Mucosa of gallbladder (tissue), 1 donor: ENCODE results near the gene EPN2. TPM values are rescaled to one million over a fixed set of nuclear protein-coding genes. Genes with fewer than 3 reads are reported as not detected.
A peak's percentile ranks its signal among the peaks of the same experiment; 100 is the strongest.
"Not testable (repeated sequence)": the region's sequence is repeated elsewhere in the genome, so short reads cannot be mapped to it uniquely, and the experiment has no call there.

Experiments
- DNase-seq: peaks from one replicate; pipeline ENCODE4 v3.0.0-alpha.2; 2020; ENCODE audit warnings: low spot score
- total RNA-seq: library from RNA; stranded (reverse); gene quantifications from one replicate; pipeline ENCODE4 v1.2.1, GENCODE V29; 2021
- donor health status: DM: no; HTN: no; CAD: no.

The EPN2 gene
- total RNA-seq: 47.0 TPM

DNA sequence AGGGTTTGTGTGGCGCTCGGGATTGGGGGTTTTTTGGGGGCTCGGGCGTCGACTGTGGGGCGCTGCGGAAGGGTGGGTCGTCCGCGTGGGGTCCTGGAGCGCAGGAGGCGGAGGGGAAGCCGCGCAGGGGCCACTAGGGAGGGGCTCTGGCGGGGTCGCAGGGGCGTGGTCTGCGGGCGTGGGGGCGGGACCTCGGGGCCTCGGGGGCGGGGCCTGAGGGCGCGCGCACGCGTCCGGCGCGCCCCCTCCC is at the start of gene EPN2:
TSS of gene EPN2 (plus strand) at position 228 of the 250 bp plus-strand sequence. CDS start 45,754 bp downstream, outside the sequence.
- DNase-seq: peak; percentile 60

DNA sequence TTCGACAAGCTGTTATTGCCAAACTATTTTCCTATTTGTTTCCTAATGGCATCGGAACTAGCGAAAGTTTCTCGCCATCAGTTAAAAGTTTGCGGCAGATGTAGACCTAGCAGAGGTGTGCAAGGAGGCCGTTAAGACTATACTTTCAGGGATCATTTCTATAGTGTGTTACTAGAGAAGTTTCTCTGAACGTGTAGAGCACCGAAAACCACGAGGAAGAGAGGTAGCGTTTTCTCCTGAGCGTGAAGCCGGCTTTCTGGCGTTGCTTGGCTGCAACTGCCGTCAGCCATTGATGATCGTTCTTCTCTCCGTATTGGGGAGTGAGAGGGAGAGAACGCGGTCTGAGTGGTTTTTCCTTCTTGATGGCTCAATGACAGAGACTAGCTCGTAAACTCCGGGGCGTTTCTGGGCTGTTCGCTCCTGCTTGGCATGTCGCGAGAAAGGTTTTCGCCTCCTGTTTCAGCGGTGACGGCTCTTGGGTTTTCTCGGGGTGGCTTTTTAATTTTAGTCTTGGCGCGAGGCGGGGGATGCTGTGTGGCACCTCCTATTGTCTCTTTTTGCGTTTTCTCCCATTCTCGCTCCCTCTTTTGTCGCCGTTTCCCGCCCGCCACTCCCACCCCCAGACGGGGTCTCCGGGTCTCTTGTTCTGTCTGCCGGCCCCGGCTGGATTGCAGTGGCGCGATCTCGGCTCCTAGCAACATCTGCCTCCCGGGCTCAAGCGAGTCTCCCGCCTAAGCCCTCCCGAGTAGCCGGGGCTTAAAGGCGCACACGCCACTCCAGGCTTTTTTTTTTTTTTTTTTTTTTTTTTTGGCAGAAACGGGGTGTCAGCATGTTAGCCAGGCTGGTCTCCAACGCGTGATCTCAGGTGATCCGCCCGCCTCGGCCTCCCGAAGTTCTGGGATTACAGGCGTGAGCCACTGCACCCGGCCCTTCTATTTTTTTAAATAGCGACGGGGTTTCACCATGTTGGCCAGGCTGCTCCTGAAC is 49.0 kb upstream of the EPN2 start:
- not testable (repeated sequence) for DNase-seq

DNA sequence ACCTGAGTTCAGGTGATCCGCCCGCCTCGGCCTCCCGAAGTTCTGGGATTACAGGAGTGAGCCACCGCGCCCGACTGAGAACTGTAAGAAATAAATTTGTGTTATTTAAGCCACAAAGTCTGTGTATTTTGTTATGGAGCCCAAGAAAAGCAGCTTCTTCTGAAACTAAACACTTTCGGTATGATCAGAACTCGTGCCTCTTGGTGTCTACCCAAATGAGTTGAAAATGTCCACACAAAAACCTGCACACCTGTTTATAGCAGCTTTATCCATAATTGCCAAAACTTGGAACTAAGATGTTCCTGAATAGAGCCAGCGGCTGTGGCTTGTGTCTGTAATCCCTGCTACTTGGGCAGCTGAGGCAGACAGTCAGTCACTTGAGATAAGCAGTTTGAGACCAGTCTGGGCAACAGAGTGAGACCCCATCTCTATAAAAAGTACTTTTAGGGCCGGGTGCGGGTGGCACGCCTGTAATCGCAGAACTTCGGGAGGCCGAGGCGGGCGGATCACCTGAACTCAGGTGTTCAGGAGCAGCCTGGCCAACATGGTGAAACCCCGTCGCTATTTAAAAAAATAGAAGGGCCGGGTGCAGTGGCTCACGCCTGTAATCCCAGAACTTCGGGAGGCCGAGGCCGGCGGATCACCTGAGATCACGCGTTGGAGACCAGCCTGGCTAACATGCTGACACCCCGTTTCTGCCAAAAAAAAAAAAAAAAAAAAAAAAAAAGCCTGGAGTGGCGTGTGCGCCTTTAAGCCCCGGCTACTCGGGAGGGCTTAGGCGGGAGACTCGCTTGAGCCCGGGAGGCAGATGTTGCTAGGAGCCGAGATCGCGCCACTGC is 48.1 kb upstream of the EPN2 start:
- not testable (repeated sequence) for DNase-seq

DNA sequence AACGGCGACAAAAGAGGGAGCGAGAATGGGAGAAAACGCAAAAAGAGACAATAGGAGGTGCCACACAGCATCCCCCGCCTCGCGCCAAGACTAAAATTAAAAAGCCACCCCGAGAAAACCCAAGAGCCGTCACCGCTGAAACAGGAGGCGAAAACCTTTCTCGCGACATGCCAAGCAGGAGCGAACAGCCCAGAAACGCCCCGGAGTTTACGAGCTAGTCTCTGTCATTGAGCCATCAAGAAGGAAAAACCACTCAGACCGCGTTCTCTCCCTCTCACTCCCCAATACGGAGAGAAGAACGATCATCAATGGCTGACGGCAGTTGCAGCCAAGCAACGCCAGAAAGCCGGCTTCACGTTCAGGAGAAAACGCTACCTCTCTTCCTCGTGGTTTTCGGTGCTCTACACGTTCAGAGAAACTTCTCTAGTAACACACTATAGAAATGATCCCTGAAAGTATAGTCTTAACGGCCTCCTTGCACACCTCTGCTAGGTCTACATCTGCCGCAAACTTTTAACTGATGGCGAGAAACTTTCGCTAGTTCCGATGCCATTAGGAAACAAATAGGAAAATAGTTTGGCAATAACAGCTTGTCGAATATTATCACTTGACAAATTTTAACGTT is 47.3 kb upstream of the EPN2 start:
- DNase-seq: not testable (repeated sequence)

DNA sequence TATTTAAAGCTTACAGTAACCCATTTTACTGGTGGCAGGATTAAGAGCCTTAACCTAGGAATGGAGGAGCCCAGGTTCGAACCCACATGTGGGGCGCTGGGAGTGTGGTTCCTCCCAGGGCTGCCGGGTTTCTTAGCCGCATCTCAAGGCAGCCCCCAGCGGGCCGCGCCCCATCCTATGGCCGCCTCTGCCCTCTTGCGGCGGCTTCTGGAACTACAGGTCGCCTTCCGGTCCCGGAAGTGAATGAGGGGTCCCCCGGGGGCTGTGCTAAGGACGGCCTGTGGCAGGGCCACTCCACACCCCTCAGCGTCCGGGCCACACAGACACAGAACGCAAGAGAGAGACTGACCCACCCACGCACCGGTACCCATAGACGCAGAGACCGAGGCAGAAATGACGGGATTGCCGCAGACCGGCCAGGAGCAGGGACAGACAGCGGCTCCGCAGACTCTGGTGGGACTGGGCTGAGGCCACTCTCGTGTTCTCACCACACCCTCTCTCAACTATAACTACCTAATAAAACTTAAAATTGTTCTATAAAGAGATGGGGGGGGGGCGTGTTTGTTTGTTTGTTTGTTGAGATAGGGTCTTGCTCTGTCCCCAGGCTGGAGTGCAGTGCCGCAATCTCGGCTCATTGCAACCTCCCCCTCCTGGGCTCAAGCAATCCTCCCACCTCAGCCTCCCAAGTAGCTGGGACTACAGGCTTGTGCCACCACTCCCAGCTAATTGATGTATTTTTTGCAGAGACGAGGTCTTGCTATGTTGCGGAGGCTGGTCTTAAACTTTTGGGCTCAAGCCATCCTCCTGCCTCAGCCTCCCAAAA is 40.6 kb upstream of the EPN2 start:
- DNase-seq: peak; percentile 10

DNA sequence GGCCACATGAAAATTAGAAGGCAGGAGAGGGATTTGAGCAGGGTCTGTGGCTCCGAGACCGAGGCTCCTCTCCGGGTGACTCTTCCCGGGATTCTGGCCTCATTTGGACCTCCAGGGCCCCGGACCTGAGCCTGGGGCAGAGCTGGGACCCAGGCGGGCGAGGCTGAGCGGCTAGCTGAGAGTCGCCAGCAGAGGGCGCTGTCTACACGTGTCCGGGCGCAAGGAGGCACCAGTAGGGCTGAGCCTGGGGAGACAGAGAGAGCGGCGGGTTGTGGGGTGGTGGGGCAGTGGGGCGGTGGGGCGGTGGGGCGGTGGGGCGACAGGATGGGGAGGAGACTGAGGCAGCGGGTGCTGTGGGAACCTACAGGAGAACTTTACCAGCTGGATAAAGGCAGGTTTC is 34.7 kb upstream of the EPN2 start:
- not testable (repeated sequence) for DNase-seq

DNA sequence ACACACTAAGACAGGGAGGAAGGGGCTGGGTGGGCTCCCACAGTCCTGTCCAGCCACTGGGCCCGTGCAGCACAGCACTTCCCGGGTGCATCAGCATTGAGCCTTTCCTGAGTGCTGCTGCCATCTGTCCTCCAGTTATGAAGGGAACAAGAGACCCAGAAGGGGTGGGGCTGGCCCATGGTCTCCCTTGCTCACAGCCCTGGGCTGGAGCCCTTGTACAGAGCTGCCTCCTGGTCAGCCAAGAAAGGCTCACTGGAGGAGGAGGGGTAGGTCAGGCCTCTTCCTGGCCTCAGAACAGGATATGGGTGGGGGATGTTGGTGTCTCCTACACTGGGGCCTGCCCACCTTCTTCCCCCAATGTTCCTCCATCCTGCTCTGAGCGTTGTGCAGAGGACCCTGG is 33.7 kb upstream of the EPN2 start:
- DNase-seq: not testable (repeated sequence)

DNA sequence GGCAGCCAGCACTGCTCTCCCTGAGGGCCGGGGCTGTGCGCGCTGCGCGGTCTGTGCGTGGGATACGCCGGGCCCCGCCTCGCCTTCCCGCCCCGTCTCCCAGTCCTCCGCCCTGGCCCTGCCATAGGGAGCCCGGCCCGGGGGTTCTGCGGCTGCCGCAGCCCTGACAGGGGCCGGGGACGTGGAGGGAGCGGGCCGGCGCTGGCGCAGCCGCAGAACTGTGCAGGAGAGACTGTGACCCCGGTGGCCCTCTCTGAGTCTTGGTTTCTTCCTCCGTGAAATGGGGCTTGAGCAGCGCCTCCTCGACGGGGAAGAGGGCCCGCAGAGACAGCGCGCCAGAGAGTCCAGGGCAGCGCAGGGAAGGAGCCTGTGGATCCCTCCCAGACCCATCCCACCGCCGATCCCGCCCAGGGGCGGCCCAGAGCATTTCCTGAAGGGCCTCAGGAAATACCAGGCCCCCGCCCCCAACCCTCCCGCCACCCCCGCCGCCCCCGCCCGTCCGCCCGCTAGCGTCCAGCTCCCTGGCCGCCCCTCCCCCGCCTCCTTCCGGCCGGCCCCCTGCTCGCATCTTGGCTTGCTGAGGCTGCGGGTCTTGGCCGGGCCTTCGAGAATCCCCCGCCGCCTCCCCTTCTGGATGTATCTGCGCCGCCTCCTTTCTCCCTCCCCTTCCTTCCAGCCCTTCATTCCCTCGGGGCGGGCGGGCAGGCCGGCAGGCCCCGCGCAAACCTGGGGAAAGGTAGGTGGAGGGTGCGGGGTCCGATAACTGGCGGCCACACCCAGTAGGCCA is 21.9 kb upstream of the EPN2 start:
- DNase-seq: not testable (repeated sequence)

DNA sequence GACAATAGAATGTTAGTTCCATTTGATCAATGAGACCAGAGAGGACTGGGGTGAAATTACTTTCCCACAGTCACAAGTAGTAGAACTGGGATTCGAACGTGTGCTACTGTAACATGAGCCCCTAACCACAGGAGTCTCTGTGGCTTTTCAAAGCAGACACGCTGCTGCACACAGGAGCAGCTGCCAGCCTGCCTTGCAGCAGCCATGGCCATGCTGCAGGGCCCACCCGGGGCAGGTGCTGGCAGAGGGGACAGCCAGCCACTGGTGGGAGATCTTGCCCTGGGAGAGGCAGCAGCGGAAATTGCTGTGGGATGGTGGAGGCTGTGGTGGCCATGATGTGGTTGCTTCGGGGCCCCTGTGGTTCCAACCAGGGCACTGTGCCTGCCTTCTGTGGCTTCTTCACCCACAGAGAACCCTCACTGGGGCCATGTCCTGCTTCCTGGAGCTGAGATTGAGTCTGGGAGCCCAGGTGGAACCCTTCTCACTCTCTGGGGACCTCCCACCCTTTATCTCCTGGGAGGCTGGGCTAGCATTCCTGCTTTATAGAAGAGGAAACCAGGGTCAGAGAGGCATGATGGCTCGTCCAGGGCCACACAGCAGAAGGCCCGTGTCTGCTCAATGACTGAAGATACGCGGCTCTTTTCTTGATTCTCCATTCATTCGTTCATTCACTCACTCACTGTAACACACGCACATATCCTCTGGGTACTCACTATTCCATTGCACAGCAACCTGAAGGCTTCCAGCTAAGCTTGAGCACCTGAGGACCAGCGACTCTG is 20.8 kb upstream of the EPN2 start:
- not testable (repeated sequence) for DNase-seq

DNA sequence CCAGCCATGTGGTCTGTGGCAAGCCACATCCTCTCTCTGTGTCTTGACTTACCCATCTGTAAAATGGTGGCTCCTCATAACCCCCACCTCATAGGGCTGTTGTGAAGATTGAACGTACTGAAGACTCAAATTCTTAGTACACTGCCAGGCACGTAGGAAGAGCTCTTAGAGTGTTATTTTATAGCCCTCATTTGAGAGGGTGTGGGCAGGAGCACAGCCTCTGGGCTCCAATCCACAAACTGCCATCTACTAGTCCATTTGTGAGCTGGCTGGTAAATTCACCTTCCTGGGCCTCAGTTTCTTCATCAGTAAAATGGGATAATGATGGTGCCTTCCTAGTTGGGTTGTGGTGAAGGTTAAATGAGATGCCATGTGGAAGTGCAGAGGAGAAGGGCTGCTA is 18.3 kb upstream of the EPN2 start:
- not testable (repeated sequence) for DNase-seq

DNA sequence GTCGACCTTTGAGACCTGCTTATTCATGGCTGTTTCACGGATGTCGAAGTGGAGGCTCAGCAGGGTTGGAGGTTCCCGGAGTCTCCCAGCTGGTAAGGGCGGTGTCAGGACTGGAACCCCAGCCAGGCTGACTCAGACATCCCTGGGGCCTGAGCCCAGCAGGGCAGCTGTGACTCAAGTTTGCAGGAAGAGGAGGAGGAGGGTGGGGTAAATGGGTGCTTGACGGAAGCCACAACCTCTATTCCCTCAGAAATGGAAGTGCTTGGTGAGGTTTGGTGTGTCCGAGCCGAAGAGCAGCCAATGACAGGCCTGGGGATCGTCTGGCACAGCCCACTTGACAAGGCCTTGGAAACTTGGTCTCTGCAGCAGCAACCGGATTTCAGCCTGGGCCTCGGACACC is 17.8 kb upstream of the EPN2 start:
- not testable (repeated sequence) for DNase-seq

DNA sequence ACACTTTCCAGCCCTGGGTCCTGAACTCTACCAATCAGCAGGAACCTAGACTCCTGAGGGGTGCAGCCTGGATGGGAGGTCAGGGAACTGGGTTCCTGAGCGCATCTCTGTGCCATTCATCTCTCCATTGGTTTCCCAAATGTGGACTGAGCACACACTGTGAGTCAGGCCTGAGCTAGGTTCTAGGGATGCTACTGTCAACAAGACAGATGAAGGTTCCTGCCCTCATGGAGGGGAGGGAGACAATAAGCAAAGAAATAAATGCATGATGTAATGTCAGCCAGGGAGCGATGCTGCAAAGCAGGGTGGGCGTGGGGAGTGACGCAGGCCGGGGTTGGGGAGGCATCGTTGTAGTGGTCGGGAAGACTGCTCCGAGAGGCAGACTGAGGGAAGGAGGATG is 17.0 kb upstream of the EPN2 start:
- not testable (repeated sequence) for DNase-seq

DNA sequence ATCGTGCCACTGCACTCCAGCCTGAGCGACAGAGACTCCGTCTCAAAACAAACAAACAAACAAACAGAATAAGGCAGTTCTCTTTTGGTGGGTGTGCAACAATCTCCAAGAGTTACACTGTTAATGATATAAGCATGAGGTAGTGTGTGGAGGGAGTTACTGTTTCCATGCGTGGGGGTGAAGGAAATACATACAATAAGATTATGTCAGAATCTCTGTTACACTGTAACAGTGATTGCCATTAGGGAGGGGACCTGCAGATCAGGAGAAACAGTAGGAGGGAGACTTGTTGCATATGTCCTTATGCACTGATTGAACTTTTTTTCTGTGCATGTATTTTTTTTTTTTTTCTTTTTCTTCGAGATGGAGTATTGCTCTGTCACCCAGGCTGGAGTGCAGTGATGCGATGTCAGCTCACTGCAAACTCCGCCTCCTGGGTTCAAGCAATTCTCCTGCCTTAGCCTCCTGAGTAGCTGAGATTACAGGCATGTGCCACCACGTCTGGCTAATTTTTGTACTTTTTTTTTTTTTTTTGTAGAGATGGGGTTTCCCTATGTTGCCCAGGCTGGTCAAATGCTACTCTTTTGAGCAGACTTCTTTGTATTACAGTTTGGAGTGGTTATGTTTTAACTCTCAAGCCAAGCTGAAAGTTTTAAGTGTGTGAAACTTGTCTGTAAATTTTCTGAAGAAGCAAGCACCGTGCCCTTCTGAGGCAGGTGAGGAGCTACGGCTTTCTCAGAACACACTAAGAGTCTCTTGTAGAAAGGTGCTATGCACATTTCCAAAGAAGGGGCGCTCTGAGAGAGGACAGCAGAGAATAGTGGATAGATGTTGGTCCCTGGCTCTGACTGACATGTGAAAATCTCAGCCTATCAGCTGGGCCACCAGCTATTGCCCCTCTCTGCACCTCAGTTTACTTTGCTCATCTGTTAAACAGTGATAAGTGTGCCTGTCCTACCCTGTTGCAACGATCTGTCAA is 10.3 kb upstream of the EPN2 start:
- DNase-seq: not testable (repeated sequence)

DNA sequence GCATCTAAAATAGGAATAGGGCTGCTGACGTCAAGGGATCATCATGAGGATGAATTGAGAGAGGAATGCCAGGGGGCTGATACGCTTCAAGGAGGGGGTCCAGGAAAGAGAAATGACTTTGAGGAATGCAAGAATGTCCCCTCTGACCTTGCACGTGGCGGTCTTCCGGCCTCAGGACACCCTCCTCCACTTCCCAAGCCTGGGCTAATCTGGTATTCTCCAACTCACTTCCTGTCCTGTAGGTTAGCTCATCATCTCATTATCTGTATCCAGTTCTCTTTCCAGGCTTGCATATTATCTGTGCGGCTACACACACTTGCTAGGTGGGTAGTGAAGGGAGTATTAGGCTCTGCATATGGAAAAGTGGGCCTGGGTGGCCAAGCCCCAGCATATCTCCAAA is 2.5 kb upstream of the EPN2 start:
- not testable (repeated sequence) for DNase-seq

DNA sequence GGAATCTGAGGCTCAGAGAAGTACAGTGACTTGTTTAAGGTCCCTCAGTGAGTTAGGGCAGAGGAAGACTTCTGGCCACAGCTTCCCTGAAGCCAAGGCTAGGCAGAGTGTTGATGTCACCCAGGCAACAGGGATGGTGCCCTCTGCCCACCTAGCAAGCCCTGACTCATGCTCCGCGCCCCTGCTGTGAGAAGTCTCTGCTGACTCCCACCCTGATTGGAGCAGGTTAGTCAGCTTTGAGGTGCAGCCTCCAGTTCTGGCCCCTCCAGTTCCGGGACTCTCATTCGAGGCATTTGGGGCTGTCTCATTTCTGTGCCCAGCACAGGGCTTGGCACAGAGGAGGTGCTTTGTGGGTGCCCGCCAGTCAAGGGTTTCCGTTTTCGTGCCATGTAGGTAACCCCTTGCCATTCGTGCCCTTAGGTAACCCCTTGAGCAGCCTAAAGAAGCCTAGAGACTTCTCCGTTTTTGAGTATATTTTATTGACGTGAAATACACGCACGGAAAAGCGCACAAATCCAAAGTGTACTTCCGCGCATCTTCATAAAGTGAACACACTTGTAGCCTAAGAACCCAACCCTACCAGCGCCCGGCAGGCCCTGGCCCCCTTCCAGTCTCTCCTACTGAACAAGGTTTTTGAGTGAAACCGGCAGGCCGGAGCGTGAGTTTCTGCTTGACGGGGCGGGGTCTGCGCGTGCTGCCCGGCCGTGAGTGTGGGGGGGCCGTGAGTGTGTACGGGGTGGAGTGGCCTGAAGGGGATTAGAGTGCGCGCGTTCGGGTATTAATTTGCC is 621 bp upstream of the EPN2 start:
- not testable (repeated sequence) for DNase-seq

DNA sequence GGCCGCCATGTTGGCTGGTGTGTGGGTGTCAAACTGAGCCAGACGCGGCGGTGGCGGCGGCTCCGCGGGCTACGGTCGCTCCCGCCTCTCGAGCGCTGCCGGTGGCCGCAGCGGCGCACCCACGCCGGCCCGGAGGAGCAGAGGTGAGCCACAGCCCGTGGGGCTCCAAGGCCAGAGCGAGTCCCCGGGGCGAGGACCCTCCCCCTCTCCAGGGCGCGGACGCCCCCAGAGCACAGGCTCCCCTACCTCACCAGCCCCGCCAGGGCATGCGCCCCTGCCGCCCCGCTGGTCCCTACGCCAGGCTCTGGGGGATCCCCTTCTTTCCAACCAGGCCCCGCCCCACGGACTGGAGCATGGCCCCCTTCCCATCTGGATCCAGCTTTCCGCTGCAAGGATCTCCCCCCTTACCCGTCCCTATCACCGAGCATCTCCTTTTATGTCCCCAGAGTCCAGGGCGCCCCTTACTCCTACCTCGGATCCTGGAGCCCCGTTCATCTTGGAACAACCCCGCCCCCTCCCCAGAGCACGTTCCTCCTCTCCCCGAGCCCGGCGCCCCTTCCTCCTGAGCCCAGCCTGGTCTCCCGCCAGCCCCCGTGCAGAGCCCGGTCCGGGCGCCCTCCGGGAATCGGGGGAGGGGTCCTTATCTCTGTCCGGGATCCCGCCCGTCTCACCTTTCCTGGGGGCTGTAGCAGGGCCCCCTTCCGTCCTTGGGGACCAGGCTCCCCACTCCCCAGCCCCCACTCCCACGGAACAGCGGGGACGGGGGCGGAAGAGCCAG is 412 bp downstream of the EPN2 start:
- no peak for DNase-seq

DNA sequence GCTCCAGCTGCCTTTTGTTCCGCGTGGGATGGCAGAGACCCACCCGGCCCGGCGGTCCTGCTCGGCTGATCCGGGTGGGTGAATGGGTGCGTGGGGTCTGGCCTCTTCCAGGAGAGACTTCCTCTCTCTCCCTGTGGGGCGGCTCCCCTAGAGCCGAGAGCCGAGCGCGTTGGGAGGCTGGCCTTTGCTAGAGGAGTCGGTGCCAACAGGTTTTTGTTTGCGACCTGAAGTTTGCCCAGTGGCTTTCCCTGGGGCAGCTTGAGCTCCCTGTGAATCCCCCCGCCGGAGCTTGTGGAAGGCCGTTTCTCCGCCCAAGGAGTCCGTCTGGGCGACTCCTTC is 970 bp downstream of the EPN2 start:
- no peak for DNase-seq
